Hematopoietic multipotent progenitor cell treated with erythropoietin and hydrocortisone succinate and interleukin-3 and kit ligand, for 17 days (in vitro differentiated cells): Measurements from ENCODE around the gene TRIM39.

Source experiments
- DNase-seq: peaks from one replicate; pipeline ENCODE4 v3.0.0-alpha.2; 2015; ENCODE audit warnings: low spot score

The TRIM39 gene

GRCh38 chr6:30327232-30327746 is 562 bp downstream of the TRIM39 start:
- no peak for DNase-seq

- DNase-seq: no peak
These were observed 1.7 kb downstream of the TRIM39 start for GRCh38 chr6:30328397-30328796.

DNA sequence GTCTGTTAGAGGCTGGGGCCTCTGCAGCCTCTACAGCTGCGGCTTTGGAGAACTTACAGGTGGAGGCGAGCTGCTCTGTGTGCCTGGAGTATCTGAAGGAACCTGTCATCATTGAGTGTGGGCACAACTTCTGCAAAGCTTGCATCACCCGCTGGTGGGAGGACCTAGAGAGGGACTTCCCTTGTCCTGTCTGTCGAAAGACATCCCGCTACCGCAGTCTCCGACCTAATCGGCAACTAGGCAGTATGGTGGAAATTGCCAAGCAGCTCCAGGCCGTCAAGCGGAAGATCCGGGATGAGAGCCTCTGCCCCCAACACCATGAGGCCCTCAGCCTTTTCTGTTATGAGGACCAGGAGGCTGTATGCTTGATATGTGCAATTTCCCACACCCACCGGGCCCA is 2.6 kb downstream of the TRIM39 start:
- DNase-seq: no peak

- no peak for DNase-seq
These were observed 5.3 kb downstream of the TRIM39 start for GRCh38 chr6:30331981-30332380.

- DNase-seq: no peak
These were observed 7.5 kb downstream of the TRIM39 start for GRCh38 chr6:30334075-30334783.

GRCh38 chr6:30340589-30341054 is 13.9 kb downstream of the TRIM39 start:
- DNase-seq: no peak

GRCh38 chr6:30341218-30341617 is 14.5 kb downstream of the TRIM39 start:
- DNase-seq: no peak

- no peak for DNase-seq
These were observed 15.0 kb downstream of the TRIM39 start for GRCh38 chr6:30341728-30342127.

GRCh38 chr6:30344191-30344867 is 17.6 kb downstream of the TRIM39 start:
- DNase-seq: no peak

- DNase-seq: peak; percentile 78
These were observed 18.3 kb downstream of the TRIM39 start, which contains the start of gene RPP21 for GRCh38 chr6:30344868-30345671. Gene RPP21 (plus strand): TSS chr6:30345156. CDS start chr6:30345172, 16 bp downstream.

DNA sequence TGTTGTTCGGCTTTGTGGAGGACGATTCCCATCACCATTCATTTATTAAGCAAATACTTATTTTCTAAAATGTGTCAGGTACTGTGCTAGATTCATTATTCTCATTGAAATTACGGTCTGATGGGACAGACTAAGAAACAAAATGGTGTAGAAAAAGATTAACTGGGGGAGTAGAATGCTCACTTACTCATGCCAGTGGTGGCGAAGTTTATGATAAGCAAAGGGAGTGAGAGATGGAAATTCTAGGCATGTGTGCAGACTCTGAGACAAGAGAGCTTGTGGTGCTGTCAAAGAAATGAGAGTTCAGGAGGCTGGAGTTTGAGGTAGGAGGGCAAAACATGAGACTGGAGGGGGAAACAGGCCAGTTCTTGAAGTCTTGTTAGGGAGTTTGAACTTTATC is 19.1 kb downstream of the TRIM39 start:
- DNase-seq: no peak

DNA sequence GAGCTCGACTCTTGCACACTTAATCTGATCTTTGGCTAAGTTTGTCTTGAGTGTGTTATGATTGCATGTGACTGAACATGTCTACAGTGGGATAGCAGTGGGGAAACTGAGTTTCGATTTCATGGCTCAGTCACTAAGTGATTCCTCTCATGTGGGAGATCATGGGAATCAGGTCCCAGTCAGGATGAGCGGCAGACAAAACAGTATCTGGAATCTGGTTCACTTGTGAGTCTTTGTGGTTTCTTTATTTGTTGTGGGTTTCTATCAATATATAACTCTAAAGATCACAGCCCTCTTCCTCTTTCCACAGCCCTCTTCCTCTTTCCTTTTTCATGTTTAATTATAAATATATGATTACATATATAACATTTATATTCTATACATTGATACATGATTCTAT is 22.2 kb downstream of the TRIM39 start:
- DNase-seq: no peak

GRCh38 chr6:30349421-30350177 is 22.9 kb downstream of the TRIM39 start:
- DNase-seq: no peak

- DNase-seq: no peak
These were observed 23.8 kb downstream of the TRIM39 start for GRCh38 chr6:30350524-30350923.

GRCh38 chr6:30352550-30352949 is 25.8 kb downstream of the TRIM39 start:
- DNase-seq: no peak

GRCh38 chr6:30355281-30355680 is 28.6 kb downstream of the TRIM39 start:
- DNase-seq: no peak

DNA sequence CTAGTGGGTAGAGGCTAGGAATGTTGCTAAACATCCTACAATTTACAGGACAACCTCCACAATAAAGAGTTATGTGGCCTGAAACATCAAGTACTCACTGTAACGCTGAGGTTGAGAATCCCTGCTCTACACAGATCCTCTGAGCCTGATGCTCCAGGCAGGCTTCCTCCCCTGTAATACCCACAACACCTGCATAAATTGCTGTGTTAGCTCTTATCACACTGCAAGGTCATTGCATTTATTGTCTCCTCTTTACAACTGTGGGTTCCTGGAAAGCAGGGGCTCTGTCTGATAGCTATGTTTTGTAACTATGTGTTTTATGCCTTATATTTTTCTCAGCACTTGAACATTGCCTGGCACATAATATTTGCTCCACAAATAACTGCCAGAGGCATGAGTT is 29.8 kb downstream of the TRIM39 start:
- no peak for DNase-seq

DNA sequence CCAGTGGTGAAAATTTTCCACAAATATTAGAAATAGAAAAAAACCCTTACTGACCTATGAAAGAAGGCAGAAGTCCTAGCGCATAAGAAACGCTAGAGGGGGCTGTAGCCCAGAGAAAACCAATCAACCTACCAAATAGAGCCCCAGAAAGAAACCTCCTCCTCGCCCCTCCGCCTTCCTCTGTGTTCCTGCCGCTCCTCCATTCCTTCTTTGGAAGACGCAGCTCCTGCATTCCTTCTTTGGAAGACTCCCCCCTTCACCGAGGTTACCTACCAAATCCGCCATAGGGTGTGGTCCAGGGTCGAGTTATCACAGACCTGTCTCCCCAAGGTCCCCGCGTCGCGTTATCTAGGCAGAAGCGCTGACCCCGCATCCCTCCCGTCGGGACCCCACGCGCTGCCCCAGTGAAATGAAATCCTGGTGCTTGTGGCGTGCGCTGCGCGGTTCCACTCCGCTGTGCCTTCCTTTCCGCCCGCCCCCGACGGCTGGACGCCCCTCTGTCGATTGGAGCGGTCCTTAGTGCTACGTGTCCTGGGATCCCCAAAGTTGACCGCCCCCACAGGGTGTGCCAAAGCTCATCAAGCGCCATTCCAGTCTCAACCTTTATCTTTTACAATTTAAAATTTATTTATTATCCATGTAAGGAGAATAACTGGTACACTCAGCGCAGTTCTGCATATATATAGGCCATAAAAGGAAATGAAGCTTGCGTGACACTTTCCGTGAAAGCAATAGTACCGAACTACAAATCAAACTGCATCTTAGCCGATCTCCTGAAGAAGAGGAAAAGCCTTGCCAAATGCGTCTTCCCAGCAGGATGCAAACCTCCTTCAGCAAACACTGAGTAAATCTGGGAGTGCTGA is 31.2 kb downstream of the TRIM39 start:
- peak; percentile 29 for DNase-seq

- no peak for DNase-seq
These were observed 32.5 kb downstream of the TRIM39 start for GRCh38 chr6:30359276-30359675.

DNA sequence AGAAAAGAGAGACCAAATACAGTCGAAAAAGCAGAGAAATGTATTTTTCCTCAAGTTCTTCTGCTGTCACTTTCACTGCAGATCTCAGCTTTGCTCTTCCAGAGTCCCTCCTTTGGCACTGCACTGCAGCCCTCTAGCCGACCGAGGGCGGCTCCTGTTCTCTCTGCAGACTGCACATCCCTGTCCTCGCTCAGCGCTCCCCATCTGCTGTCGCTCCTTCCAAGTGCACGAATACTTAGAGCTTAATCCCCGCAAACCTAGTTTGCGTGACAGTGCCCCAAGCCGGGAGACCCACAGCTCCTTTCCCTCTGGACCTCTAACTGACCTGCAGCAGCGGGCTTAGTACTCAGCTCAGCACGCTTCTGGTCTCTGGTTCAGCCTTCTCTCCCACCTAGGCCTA is 33.4 kb downstream of the TRIM39 start:
- DNase-seq: no peak

- DNase-seq: no peak
These were observed 34.9 kb downstream of the TRIM39 start for GRCh38 chr6:30361661-30362060.
